Left lobe of liver (tissue), 2 donors: ENCODE results near the gene NT5C1A. TPM values are rescaled to one million over a fixed set of nuclear protein-coding genes. Genes with fewer than 3 reads are reported as not detected.

ENCODE experiments used
- ATAC-seq: fragments of 200-7000 bp; cut with Tn5 transposase; one replicate; pipeline ENCODE4 v1.9.1; 2020; ENCODE audit warnings: mild to moderate bottlenecking, moderate library complexity
- DNase-seq: peaks from one replicate; pipeline ENCODE4 v3.0.0-alpha.2; 2020; ENCODE audit warnings: low spot score
- total RNA-seq: library from RNA; stranded (reverse); gene quantifications from one replicate; pipeline ENCODE4 v1.2.1, GENCODE V29; 2021
- donor health status: DM: no; HTN: no; CAD: no; lungs with moderate emphysema.
- donor health status: DM: no; HTN: yes; CAD: no.

Gene NT5C1A
- total RNA-seq, 1 donor from 2014 or later: not detected

- DNase-seq (no peak), ATAC-seq (no peak)
These were observed 58.7 kb downstream of the NT5C1A start for GRCh38 chr1:39613250-39613649.

GRCh38 chr1:39609618-39610331, 62.1 kb downstream of the NT5C1A start:
- ATAC-seq (peak; percentile 70), DNase-seq (peak; percentile 48)

Other genes starting within 250 kb of the NT5C1A start
- not detected for gene BMP8A, start 180.5 kb downstream of the NT5C1A start, total RNA-seq
- 109 TPM for gene PABPC4, start 95.3 kb downstream of the NT5C1A start, total RNA-seq
- gene HEYL, start 32.5 kb downstream of the NT5C1A start, total RNA-seq: 1.9 TPM
- gene HPCAL4, start 19.3 kb upstream of the NT5C1A start, total RNA-seq: 0.08 TPM
- 16.6 TPM for gene PPIE, start 66.8 kb upstream of the NT5C1A start, total RNA-seq
- not detected for gene OXCT2, start 99.2 kb upstream of the NT5C1A start, total RNA-seq
- gene BMP8B, start 116.8 kb upstream of the NT5C1A start, total RNA-seq: 0.10 TPM
- 5.5 TPM for gene TRIT1, start 211.4 kb upstream of the NT5C1A start, total RNA-seq
- 14.7 TPM for gene MYCL, start 229.8 kb upstream of the NT5C1A start, total RNA-seq